Parathyroid adenoma (tissue), 2 donors: ENCODE data around the gene SLC17A6.

ENCODE experiments used
- H2AFZ ChIP-seq: fragments of 300-600 bp; sonication (generic); one replicate; pipeline ENCODE4 v1.7.0; 2017; ENCODE audit warnings: antibody characterized with exemption, mild to moderate bottlenecking
- H3K27ac ChIP-seq: fragments of 300-600 bp; sonication (generic); one replicate; pipeline ENCODE4 v1.7.0; 2017
- H3K27me3 ChIP-seq: fragments of 300-600 bp; sonication (generic); one replicate; pipeline ENCODE4 v1.7.0; 2017; ENCODE audit warnings: low read length; ENCODE audit not compliant: control insufficient read depth, insufficient read depth
- H3K36me3 ChIP-seq: fragments of 300-600 bp; sonication (generic); one replicate; pipeline ENCODE4 v1.7.0; 2017; ENCODE audit warnings: low read length; ENCODE audit not compliant: control insufficient read depth, insufficient read depth
- H3K4me1 ChIP-seq: fragments of 300-600 bp; sonication (generic); one replicate; pipeline ENCODE4 v1.7.0; 2017; ENCODE audit warnings: control low read depth
- H3K4me2 ChIP-seq: fragments of 300-600 bp; sonication (generic); one replicate; pipeline ENCODE4 v1.7.0; 2017; ENCODE audit warnings: low read length
- H3K4me3 ChIP-seq: fragments of 300-600 bp; sonication (generic); one replicate; pipeline ENCODE4 v1.7.0; 2017; ENCODE audit warnings: low read depth, low read length
- H3K79me2 ChIP-seq: fragments of 300-600 bp; sonication (generic); one replicate; pipeline ENCODE4 v1.7.0; 2017; ENCODE audit warnings: control low read depth
- H3K9ac ChIP-seq: fragments of 300-600 bp; sonication (generic); one replicate; pipeline ENCODE4 v1.7.0; 2017; ENCODE audit warnings: mild to moderate bottlenecking
- H3K9me3 ChIP-seq: fragments of 300-600 bp; sonication (generic); one replicate; pipeline ENCODE4 v1.7.0; 2017; ENCODE audit warnings: low read length; ENCODE audit not compliant: control insufficient read depth
- CTCF ChIP-seq: fragments of 300-600 bp; sonication (generic); IDR thresholded peaks from one replicate; pipeline ENCODE4 v1.7.0; 2017; ENCODE audit warnings: antibody characterized with exemption, mild to moderate bottlenecking
- donor health status: primary hyperparathyroidism.

Gene SLC17A6

DNA sequence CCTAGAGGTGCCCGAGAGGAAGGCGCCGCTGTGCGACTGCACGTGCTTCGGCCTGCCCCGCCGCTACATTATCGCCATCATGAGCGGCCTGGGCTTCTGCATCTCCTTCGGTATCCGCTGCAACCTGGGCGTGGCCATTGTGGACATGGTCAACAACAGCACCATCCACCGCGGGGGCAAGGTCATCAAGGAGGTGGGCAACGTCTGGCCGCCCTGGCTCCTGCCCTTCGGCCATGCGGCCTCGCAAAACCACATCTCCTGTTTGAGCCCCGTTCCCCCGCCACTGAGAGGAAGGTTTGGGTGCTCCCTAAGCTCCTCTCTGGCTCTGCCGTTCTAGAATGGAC lies 3.4 kb downstream of the SLC17A6 start:
- no peak overlapping the region for H2AFZ ChIP-seq
- no peaks in the 10 kb centered on the region for H3K4me1 ChIP-seq
- H3K36me3 ChIP-seq = no peaks in the 10 kb centered on the region
- no peak for TF ChIP-seq CTCF
- no peaks in the 10 kb centered on the region for H3K9me3 ChIP-seq
- no peak overlapping the region for H3K4me3 ChIP-seq
- H3K79me2 ChIP-seq = no peaks in the 10 kb centered on the region
- H3K4me2 ChIP-seq = no peak overlapping the region
- H3K27me3 ChIP-seq = no peaks in the 10 kb centered on the region
- H3K27ac ChIP-seq = no peak overlapping the region
- no peak overlapping the region for H3K9ac ChIP-seq

DNA sequence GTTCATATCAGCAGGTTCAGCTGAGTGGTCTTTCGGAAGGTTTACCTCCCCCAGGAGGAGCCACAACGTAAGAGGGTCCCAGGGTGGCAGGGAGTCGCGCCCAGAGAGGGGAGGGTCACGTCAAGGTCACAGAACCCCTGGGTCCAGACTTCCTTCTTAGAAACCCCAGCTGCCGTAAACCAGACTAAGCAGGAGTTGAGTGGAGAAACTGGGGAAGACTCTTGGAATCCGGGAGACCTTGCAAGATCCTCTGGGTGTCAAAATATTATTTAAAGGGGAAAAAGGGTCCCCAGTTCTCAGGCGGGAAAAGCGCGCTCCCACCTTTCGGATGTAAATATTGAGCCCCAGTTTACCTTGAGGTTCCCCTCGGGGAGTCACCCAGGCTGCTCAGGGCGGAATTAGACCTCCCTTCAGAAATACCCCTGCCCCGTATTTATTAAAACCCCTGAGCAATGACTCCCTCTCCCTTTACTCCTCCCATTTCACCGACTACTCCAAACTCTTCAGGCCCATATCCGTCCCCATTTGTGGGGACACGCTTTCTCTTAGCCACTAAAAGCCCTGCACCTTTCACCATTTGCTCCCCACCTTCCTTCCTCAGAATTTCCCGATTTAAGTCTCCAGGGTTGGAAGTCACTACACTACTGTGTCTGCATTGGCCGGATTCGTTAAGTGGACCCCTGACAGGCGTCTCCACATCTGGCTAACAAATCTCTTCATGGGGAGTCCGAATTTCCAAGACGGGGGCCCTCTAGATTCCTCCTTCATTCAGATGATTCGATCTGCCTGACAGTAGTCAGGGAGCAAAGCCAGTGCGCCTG lies 4.2 kb downstream of the SLC17A6 start:
- no peaks in the 10 kb centered on the region for H3K36me3 ChIP-seq
- H3K27ac ChIP-seq = no peak overlapping the region
- no peak for TF ChIP-seq CTCF
- H3K27me3 ChIP-seq = no peaks in the 10 kb centered on the region
- H3K79me2 ChIP-seq = no peaks in the 10 kb centered on the region
- no peaks in the 10 kb centered on the region for H3K4me1 ChIP-seq
- H3K9me3 ChIP-seq = no peaks in the 10 kb centered on the region
- H3K4me2 ChIP-seq = no peak overlapping the region
- no peak overlapping the region for H3K9ac ChIP-seq
- no peak overlapping the region for H2AFZ ChIP-seq
- no peak overlapping the region for H3K4me3 ChIP-seq

DNA sequence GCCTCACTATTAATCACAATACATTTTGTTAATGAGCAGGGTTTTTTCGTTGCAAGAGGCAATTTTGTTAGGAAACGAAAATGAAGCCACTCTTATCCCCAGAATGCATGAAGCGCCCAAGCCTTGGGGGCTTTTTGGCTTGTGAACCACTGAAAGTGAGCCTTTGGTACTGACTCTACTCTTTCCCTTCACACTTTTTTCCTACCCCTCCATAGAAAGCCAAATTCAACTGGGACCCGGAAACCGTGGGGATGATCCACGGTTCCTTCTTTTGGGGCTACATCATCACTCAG lies 4.8 kb downstream of the SLC17A6 start:
- Histone ChIP-seq H3K79me2 (no peaks in the 10 kb centered on the region), H2AFZ (no peak overlapping the region), H3K9ac (no peak overlapping the region), H3K27me3 (no peaks in the 10 kb centered on the region), H3K9me3 (no peaks in the 10 kb centered on the region), H3K4me2 (no peak overlapping the region), H3K4me3 (no peak overlapping the region), H3K4me1 (no peaks in the 10 kb centered on the region), H3K36me3 (no peaks in the 10 kb centered on the region), H3K27ac (no peak overlapping the region)
- no peak for TF ChIP-seq CTCF

- no peak overlapping the region for H3K27ac ChIP-seq
- H3K79me2 ChIP-seq = no peaks in the 10 kb centered on the region
- no peaks in the 10 kb centered on the region for H3K36me3 ChIP-seq
- H3K27me3 ChIP-seq = no peaks in the 10 kb centered on the region
- no peaks in the 10 kb centered on the region for H3K4me1 ChIP-seq
- no peak overlapping the region for H3K4me2 ChIP-seq
- no peak overlapping the region for H2AFZ ChIP-seq
- no peaks in the 10 kb centered on the region for H3K9me3 ChIP-seq
- no peak overlapping the region for H3K4me3 ChIP-seq
- TF ChIP-seq CTCF = no peak
- no peak overlapping the region for H3K9ac ChIP-seq
These were observed 5.3 kb downstream of the SLC17A6 start for GRCh38 chr11:22343371-22344032.

- no peaks in the 10 kb centered on the region for H3K79me2 ChIP-seq
- H3K36me3 ChIP-seq = no peaks in the 10 kb centered on the region
- H2AFZ ChIP-seq = no peak overlapping the region
- no peaks in the 10 kb centered on the region for H3K27me3 ChIP-seq
- no peak overlapping the region for H3K4me2 ChIP-seq
- H3K9ac ChIP-seq = no peak overlapping the region
- no peaks in the 10 kb centered on the region for H3K9me3 ChIP-seq
- no peak overlapping the region for H3K27ac ChIP-seq
- TF ChIP-seq CTCF = no peak
- no peaks in the 10 kb centered on the region for H3K4me1 ChIP-seq
- no peak overlapping the region for H3K4me3 ChIP-seq
These were observed 5.9 kb downstream of the SLC17A6 start for GRCh38 chr11:22344081-22344480.
